Osteoblast (primary cell): ENCODE measurements around the gene PCCA. TPM values are rescaled to one million over a fixed set of nuclear protein-coding genes. Genes with fewer than 3 reads are reported as not detected.

Source experiments
- DNase-seq: peaks from one replicate; pipeline ENCODE4 v3.0.0; 2011; ENCODE audit warnings: low spot score, mixed read lengths; ENCODE audit not compliant: insufficient read length; ENCODE audit errors: missing footprints
- H2AFZ ChIP-seq: 2 replicates; pipeline ENCODE4 v1.6.0; 2011; ENCODE audit warnings: mild to moderate bottlenecking, low read length
- H3K27ac ChIP-seq: 2 replicates; pipeline ENCODE4 v1.5.1; 2011; ENCODE audit warnings: mild to moderate bottlenecking, low read depth, low read length, moderate library complexity
- H3K27me3 ChIP-seq: 2 replicates; pipeline ENCODE4 v1.6.0; 2012; ENCODE audit warnings: mild to moderate bottlenecking, control low read depth, inconsistent platforms, low read length, moderate library complexity; ENCODE audit not compliant: insufficient read depth
- H3K36me3 ChIP-seq: 2 replicates; pipeline ENCODE4 v1.5.1; 2011; ENCODE audit warnings: mild to moderate bottlenecking, low read length, control low read depth, moderate library complexity; ENCODE audit not compliant: insufficient read depth
- H3K4me1 ChIP-seq: 2 replicates; pipeline ENCODE4 v1.5.1; 2011; ENCODE audit warnings: mild to moderate bottlenecking, low read length, control low read depth, moderate library complexity; ENCODE audit not compliant: insufficient read depth
- H3K4me2 ChIP-seq: 2 replicates; pipeline ENCODE4 v1.6.0; 2011; ENCODE audit warnings: mild to moderate bottlenecking, low read length; ENCODE audit not compliant: insufficient read depth
- H3K4me3 ChIP-seq: fragments of 200-600 bp; sonication (generic); 3 replicates; pipeline ENCODE4 v1.5.1; 2012; ENCODE audit warnings: mild to moderate bottlenecking, low read length, inconsistent platforms; ENCODE audit not compliant: insufficient read depth
- H3K79me2 ChIP-seq: 2 replicates; pipeline ENCODE4 v1.6.0; 2012; ENCODE audit warnings: mild to moderate bottlenecking, low read length, control low read depth, inconsistent platforms; ENCODE audit not compliant: insufficient read depth
- H3K9me3 ChIP-seq: 2 replicates; pipeline ENCODE4 v1.5.1; 2011; ENCODE audit warnings: low read depth, low read length, control low read depth
- H4K20me1 ChIP-seq: 2 replicates; pipeline ENCODE4 v1.6.0; 2012; ENCODE audit warnings: mild to moderate bottlenecking, low read length, control low read depth; ENCODE audit not compliant: insufficient read depth
- CTCF ChIP-seq: IDR thresholded peaks from 2 replicates; pipeline ENCODE4 v1.5.1; 2011; ENCODE audit warnings: mild to moderate bottlenecking, low read depth, low read length, moderate library complexity; ENCODE audit errors: extremely low read depth
- total RNA-seq: library from RNA; depleted of rRNA; stranded (reverse); fragments of >200 nt; gene quantifications from 2 replicates; pipeline ENCODE4 v1.2.3, GENCODE V29; 2012

PCCA gene
- total RNA-seq, 1 donor, result 40.5 TPM

GRCh38 chr13:100341327-100341726, 252.4 kb downstream of the PCCA start:
- DNase-seq, result no peak
- Histone ChIP-seq H3K4me2 (no peak overlapping the region), H4K20me1 (no peaks in the 10 kb centered on the region)

GRCh38 chr13:100344544-100344943, 255.7 kb downstream of the PCCA start:
- Histone ChIP-seq H3K9me3 (peaks cover 5% of the 10 kb centered on the region), H3K27ac (no peak overlapping the region), H3K27me3 (no peaks in the 10 kb centered on the region), H3K4me1 (peaks cover 5% of the 10 kb centered on the region), H3K4me3 (no peak overlapping the region), H3K79me2 (no peaks in the 10 kb centered on the region), H4K20me1 (no peaks in the 10 kb centered on the region), H2AFZ (no peak overlapping the region), H3K4me2 (no peak overlapping the region), H3K36me3 (no peaks in the 10 kb centered on the region)
- no peak for DNase-seq
- TF ChIP-seq CTCF, result no peak

More at GRCh38 chr13:100341327-100341726, 252.4 kb downstream of the PCCA start:
- Histone ChIP-seq H3K27ac (no peak overlapping the region), H3K36me3 (no peaks in the 10 kb centered on the region), H3K4me1 (peaks cover 4% of the 10 kb centered on the region), H3K27me3 (no peaks in the 10 kb centered on the region), H3K4me3 (no peak overlapping the region), H2AFZ (no peak overlapping the region), H3K79me2 (no peaks in the 10 kb centered on the region), H3K9me3 (peaks cover 5% of the 10 kb centered on the region)
- TF ChIP-seq CTCF, result no peak

GRCh38 chr13:100347968-100348367, 259.1 kb downstream of the PCCA start:
- H3K4me2 ChIP-seq, result no peak overlapping the region
- no peak overlapping the region for H2AFZ ChIP-seq
- TF ChIP-seq CTCF, result no peak

GRCh38 chr13:100349594-100349993, 260.7 kb downstream of the PCCA start:
- H3K4me3 ChIP-seq, result no peak overlapping the region
- peaks cover 5% of the 10 kb centered on the region for H3K9me3 ChIP-seq
- H3K79me2 ChIP-seq, result no peaks in the 10 kb centered on the region
- TF ChIP-seq CTCF, result no peak
- H3K27ac ChIP-seq, result no peak overlapping the region
- H3K27me3 ChIP-seq, result no peaks in the 10 kb centered on the region
- no peak overlapping the region for H3K4me2 ChIP-seq
- H3K36me3 ChIP-seq, result no peaks in the 10 kb centered on the region
- H4K20me1 ChIP-seq, result no peaks in the 10 kb centered on the region
- H3K4me1 ChIP-seq, result peaks cover 5% of the 10 kb centered on the region
- H2AFZ ChIP-seq, result no peak overlapping the region
- no peak for DNase-seq

More at GRCh38 chr13:100347968-100348367, 259.1 kb downstream of the PCCA start:
- no peak overlapping the region for H3K4me3 ChIP-seq
- H3K9me3 ChIP-seq, result peaks cover 5% of the 10 kb centered on the region
- no peaks in the 10 kb centered on the region for H3K36me3 ChIP-seq
- no peaks in the 10 kb centered on the region for H4K20me1 ChIP-seq
- peaks cover 5% of the 10 kb centered on the region for H3K4me1 ChIP-seq
- H3K27me3 ChIP-seq, result no peaks in the 10 kb centered on the region
- H3K27ac ChIP-seq, result no peak overlapping the region
- H3K79me2 ChIP-seq, result no peaks in the 10 kb centered on the region
- DNase-seq, result no peak
